Choroid plexus epithelial cell (primary cell): Measurements from ENCODE around the gene ERO1B.
A peak's percentile ranks its signal among the peaks of the same experiment; 100 is the strongest.

Source experiments
- DNase-seq: peaks from one replicate; pipeline ENCODE4 v3.0.0-alpha.2; 2010; ENCODE audit warnings: low read depth
- H3K4me3 ChIP-seq: 2 replicates; pipeline ENCODE4 v1.5.1; 2011; ENCODE audit warnings: low read depth, mild to moderate bottlenecking, control low read depth, low read length, moderate library complexity
- TF ChIP-seq, protein P1 (sequence below): conservative IDR thresholded peaks from 2 replicates; pipeline ENCODE4 v1.5.1; 2011; ENCODE audit warnings: low read depth, mild to moderate bottlenecking, control low read depth, inconsistent platforms, low read length, moderate library complexity

ERO1B gene

DNA sequence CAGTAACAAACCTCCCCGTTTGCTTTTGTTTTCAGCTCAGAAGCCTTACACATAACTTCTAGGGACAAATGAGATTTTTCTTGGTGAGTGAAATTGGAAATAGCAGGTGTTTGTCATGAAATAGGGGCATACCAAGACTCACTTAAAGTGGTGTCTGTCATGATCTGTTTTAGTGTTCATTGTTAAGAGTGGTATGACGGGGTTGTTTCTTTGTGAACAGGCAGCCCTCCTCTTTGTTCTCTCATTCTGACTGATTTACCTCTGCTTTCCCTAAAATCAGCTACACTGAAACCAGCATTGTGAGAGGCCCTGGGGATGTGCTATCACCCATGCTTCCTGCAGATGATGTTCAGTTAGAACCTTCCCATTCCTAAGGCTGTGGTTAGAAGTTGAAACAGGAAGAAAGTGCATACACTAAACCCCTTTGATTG lies 2.5 kb upstream of the ERO1B start:
- TF ChIP-seq, protein P1, sequence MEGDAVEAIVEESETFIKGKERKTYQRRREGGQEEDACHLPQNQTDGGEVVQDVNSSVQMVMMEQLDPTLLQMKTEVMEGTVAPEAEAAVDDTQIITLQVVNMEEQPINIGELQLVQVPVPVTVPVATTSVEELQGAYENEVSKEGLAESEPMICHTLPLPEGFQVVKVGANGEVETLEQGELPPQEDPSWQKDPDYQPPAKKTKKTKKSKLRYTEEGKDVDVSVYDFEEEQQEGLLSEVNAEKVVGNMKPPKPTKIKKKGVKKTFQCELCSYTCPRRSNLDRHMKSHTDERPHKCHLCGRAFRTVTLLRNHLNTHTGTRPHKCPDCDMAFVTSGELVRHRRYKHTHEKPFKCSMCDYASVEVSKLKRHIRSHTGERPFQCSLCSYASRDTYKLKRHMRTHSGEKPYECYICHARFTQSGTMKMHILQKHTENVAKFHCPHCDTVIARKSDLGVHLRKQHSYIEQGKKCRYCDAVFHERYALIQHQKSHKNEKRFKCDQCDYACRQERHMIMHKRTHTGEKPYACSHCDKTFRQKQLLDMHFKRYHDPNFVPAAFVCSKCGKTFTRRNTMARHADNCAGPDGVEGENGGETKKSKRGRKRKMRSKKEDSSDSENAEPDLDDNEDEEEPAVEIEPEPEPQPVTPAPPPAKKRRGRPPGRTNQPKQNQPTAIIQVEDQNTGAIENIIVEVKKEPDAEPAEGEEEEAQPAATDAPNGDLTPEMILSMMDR = no peak
- no peak overlapping the region for H3K4me3 ChIP-seq
- no peak for DNase-seq

- H3K4me3 ChIP-seq = no peak overlapping the region
- TF ChIP-seq, protein P1 = no peak
- no peak for DNase-seq
Observed at GRCh38 chr1:236282719-236283118, 961 bp upstream of the ERO1B start.

DNA sequence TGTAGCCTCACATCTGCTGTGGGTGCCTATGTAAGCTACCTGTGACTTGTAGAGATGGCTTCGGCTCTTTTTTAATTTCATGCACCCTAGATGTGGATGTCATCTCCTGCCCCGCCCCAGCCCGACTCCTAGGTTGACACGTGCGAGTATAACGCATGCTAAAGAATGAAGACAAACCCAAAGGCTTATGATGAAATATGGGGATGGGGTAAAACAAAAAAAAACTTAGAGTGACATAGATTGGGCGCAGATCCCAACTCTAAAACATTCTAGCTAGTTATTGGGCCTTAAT lies 613 bp upstream of the ERO1B start:
- peak overlapping the region; percentile 93 for H3K4me3 ChIP-seq
- DNase-seq = no peak
- TF ChIP-seq, protein P1 = no peak

DNA sequence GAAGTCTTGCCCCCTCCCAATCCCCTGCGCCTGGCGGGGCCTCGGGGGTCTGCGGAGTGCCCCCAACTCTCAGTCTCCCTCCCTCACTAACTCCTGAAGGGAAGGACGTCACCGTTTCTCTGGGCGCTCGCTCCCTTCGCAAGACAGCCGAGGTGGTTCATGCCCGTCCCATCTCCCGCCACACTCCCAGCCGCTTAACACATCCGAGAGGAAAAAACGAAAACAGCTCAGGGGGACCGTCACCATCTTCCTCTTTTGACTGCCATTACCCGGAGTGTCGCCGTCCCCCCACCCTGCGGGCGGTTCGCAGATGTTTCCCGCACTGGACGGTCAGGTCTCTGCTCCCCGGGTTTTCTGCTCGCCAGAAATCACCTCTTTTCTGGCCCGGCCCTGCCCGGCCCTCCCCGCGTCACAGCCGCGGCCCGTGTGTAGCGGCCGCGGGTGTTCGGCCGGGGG lies 532 bp downstream of the ERO1B start:
- peak; percentile 28 for DNase-seq
- peak overlapping the region; percentile 93 for H3K4me3 ChIP-seq
- TF ChIP-seq, protein P1 = no peak

GRCh38 chr1:236280438-236281197 lies 1.1 kb downstream of the ERO1B start:
- TF ChIP-seq, protein P1 = no peak
- H3K4me3 ChIP-seq = peak overlapping the region; percentile 93
- DNase-seq = peak; percentile 11

DNA sequence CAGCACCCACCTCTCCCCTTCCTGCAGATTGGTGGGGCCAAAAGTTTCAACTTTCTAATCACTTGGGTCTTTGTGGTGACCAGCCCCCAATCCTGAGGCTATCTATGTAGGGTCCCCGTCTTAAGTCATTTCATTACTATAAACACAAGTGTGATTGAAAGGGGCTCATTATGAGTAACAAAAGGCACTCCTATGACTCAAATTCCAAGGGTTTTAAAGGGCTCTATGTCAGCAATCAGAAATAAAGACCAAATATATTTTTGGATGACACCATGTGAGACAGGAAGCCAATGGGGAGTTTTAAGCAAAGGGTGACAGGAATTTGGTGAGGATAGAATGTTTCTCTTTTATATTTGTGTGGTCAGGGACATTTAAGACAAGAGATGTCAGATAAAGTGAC lies 6.2 kb downstream of the ERO1B start:
- TF ChIP-seq, protein P1 = no peak
- no peak for DNase-seq
- no peak overlapping the region for H3K4me3 ChIP-seq

DNA sequence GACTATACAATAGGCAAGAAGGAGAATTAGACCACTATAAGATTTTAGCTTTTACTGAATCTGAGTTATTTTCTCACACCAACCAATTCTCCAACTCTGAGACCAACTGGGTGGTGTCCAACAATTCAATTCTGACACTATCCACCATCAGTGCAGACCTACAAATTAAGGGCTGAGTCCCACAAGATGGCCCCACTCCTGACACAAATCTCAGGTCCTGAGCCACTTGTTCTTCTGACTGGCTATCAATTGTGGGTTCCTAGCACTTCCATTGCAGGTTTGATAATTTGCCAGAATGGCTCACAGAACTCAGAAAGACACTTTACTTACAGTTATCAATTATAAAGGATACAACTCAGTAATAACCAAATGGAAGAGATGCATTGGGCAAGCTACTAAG lies 6.7 kb downstream of the ERO1B start:
- TF ChIP-seq, protein P1 = no peak

More for the DNA sequence above, 6.7 kb downstream of the ERO1B start:
- no peak for DNase-seq
- H3K4me3 ChIP-seq = no peak overlapping the region
